WTC11 (cell line): ENCODE results near the gene NPAS3. TPM values are rescaled to one million over a fixed set of nuclear protein-coding genes. Genes with fewer than 3 reads are reported as not detected.

ENCODE experiments used
- ATAC-seq: fragments of 200-7000 bp; cut with Tn5 transposase; 2 replicates; pipeline ENCODE4 v1.10.0; 2021; ENCODE audit warnings: mild to moderate bottlenecking, moderate library complexity
- CTCF ChIA-PET: fragments of 300-600 bp; sonication (Branson Sonifier 250); formaldehyde crosslinking; loops from one replicate; lab custom pipeline; 2021; ENCODE audit warnings: antibody characterized with exemption; lab: Charles Lee
- POLR2A ChIA-PET: fragments of 350-600 bp; sonication (Branson Sonifier 250); formaldehyde crosslinking; loops from one replicate; lab custom pipeline; 2021; ENCODE audit warnings: antibody characterized with exemption; lab: Charles Lee
- DNase-seq: peaks from one replicate; pipeline ENCODE4 v3.0.0; 2021; ENCODE audit warnings: low spot score
- H3K27ac Mint-ChIP-seq: 2 replicates; pipeline ENCODE4 v1.8.0; 2021; ENCODE audit warnings: mixed read lengths
- H3K27me3 Mint-ChIP-seq: 2 replicates; pipeline ENCODE4 v1.8.0; 2021; ENCODE audit warnings: low read depth, mild to moderate bottlenecking, moderate library complexity, mixed read lengths
- H3K36me3 Mint-ChIP-seq: 2 replicates; pipeline ENCODE4 v1.8.0; 2021; ENCODE audit warnings: mixed read lengths
- H3K4me1 Mint-ChIP-seq: 2 replicates; pipeline ENCODE4 v1.8.0; 2022; ENCODE audit warnings: mixed read lengths
- H3K4me3 Mint-ChIP-seq: 2 replicates; pipeline ENCODE4 v1.8.0; 2021; ENCODE audit warnings: mild to moderate bottlenecking, moderate library complexity, mixed read lengths
- H3K9me3 Mint-ChIP-seq: 2 replicates; pipeline ENCODE4 v1.8.0; 2021; ENCODE audit warnings: mixed read lengths
- ARID4B ChIP-seq: sonication (generic); formaldehyde crosslinking; IDR thresholded peaks from 2 replicates; pipeline ENCODE4 v1.8.0; 2023; ENCODE audit warnings: missing genetic modification reagents, mild to moderate bottlenecking, borderline replicate concordance
- ATF3 ChIP-seq: sonication (generic); formaldehyde crosslinking; conservative IDR thresholded peaks from 2 replicates; pipeline ENCODE4 v1.8.1; 2022; ENCODE audit warnings: mild to moderate bottlenecking, missing genetic modification reagents
- CREM ChIP-seq: sonication (generic); formaldehyde crosslinking; IDR thresholded peaks from 2 replicates; pipeline ENCODE4 v1.8.1; 2022; ENCODE audit warnings: mild to moderate bottlenecking, missing genetic modification reagents, moderate library complexity
- ESRRA ChIP-seq: sonication (generic); formaldehyde crosslinking; IDR thresholded peaks from 2 replicates; pipeline ENCODE4 v1.8.1; 2022; ENCODE audit warnings: mild to moderate bottlenecking, missing genetic modification reagents, borderline replicate concordance
- ETV6 ChIP-seq: sonication (generic); formaldehyde crosslinking; IDR thresholded peaks from 2 replicates; pipeline ENCODE4 v1.8.1; 2022; ENCODE audit warnings: mild to moderate bottlenecking, missing genetic modification reagents
- FOXK1 ChIP-seq: sonication (generic); formaldehyde crosslinking; IDR thresholded peaks from 2 replicates; pipeline ENCODE4 v1.8.0; 2022; ENCODE audit warnings: mild to moderate bottlenecking, moderate library complexity, missing genetic modification reagents
- JAZF1 ChIP-seq: fragments of 250-450 bp; sonication (Bioruptor Pico); IDR thresholded peaks from 2 replicates; pipeline ENCODE4 v1.9.0; 2021; ENCODE audit warnings: moderate library complexity, mild to moderate bottlenecking, inconsistent platforms
- KAT7 ChIP-seq: sonication (generic); formaldehyde crosslinking; IDR thresholded peaks from 2 replicates; pipeline ENCODE4 v1.8.1; 2023; ENCODE audit warnings: missing genetic modification reagents, mild to moderate bottlenecking, borderline replicate concordance
- MXD4 ChIP-seq: fragments of 250-450 bp; sonication (Bioruptor Pico); IDR thresholded peaks from 2 replicates; pipeline ENCODE4 v1.8.0; 2021; ENCODE audit warnings: mild to moderate bottlenecking, moderate library complexity, borderline replicate concordance
- NFYB ChIP-seq: sonication (generic); formaldehyde crosslinking; conservative IDR thresholded peaks from 2 replicates; pipeline ENCODE4 v1.8.0; 2022; ENCODE audit warnings: low read depth, missing genetic modification reagents
- OVOL2 ChIP-seq: fragments of 250-450 bp; sonication (Bioruptor Pico); IDR thresholded peaks from 2 replicates; pipeline ENCODE4 v1.9.0; 2021; ENCODE audit warnings: mild to moderate bottlenecking, borderline replicate concordance
- RORB ChIP-seq: fragments of 250-450 bp; sonication (Bioruptor Pico); IDR thresholded peaks from 2 replicates; pipeline ENCODE4 v1.9.0; 2021; ENCODE audit warnings: mild to moderate bottlenecking
- SMAD3 ChIP-seq: sonication (generic); formaldehyde crosslinking; IDR thresholded peaks from 2 replicates; pipeline ENCODE4 v1.8.0; 2022; ENCODE audit warnings: missing genetic modification reagents, mild to moderate bottlenecking, borderline replicate concordance
- SP1 ChIP-seq: sonication (generic); formaldehyde crosslinking; conservative IDR thresholded peaks from 2 replicates; pipeline ENCODE4 v1.8.1; 2022; ENCODE audit warnings: missing genetic modification reagents
- TEAD1 ChIP-seq: sonication (generic); formaldehyde crosslinking; IDR thresholded peaks from 2 replicates; pipeline ENCODE4 v1.8.0; 2022; ENCODE audit warnings: mild to moderate bottlenecking, missing genetic modification reagents
- ZMAT4 ChIP-seq: fragments of 250-450 bp; sonication (Bioruptor Pico); IDR thresholded peaks from 2 replicates; pipeline ENCODE4 v1.9.0; 2021; ENCODE audit warnings: mild to moderate bottlenecking
- ZNF317 ChIP-seq: sonication (generic); formaldehyde crosslinking; IDR thresholded peaks from 2 replicates; pipeline ENCODE4 v1.8.1; 2023; ENCODE audit warnings: low read depth, mild to moderate bottlenecking, moderate library complexity, missing genetic modification reagents, borderline replicate concordance
- total RNA-seq: library from RNA; stranded (reverse); gene quantifications from 3 replicates; pipeline ENCODE4 v1.2.3, GENCODE V29; 2021
- TF ChIP-seq, protein P1 (sequence below): sonication (generic); formaldehyde crosslinking; IDR thresholded peaks from 2 replicates; pipeline ENCODE4 v1.8.0; 2022; ENCODE audit warnings: mild to moderate bottlenecking, missing genetic modification reagents
- TF ChIP-seq, protein P2 (sequence below): sonication (generic); formaldehyde crosslinking; IDR thresholded peaks from 2 replicates; pipeline ENCODE4 v1.8.0; 2023; ENCODE audit warnings: mild to moderate bottlenecking, missing genetic modification reagents
- TF ChIP-seq, protein P3 (sequence below): sonication (generic); formaldehyde crosslinking; IDR thresholded peaks from 2 replicates; pipeline ENCODE4 v1.8.1; 2023; ENCODE audit warnings: mild to moderate bottlenecking, missing genetic modification reagents, moderate library complexity
- TF ChIP-seq, protein P4 (sequence below): fragments of 250-450 bp; sonication (Bioruptor Pico); IDR thresholded peaks from 2 replicates; pipeline ENCODE4 v1.9.0; 2021; ENCODE audit warnings: mild to moderate bottlenecking, borderline replicate concordance

Gene NPAS3
- total RNA-seq, 1 experiment from 2014 or later, result 3.2 TPM

GRCh38 chr14:32998433-32998832, 59.8 kb downstream of the NPAS3 start:
- ChIA-PET CTCF (no interaction called here), POLR2A (no interaction called here)
- Mint-ChIP-seq H3K9me3 (peaks cover 34% of the 10 kb centered on the region), H3K36me3 (peaks cover 36% of the 10 kb centered on the region), H3K4me1 (peaks cover 6% of the 10 kb centered on the region), H3K27me3 (peaks cover 3% of the 10 kb centered on the region; the same call in 1 of the 2 replicates), H3K4me3 (no peak overlapping the region), H3K27ac (peak overlapping the region; percentile 93)
- TF ChIP-seq ZMAT4 (CRISPR knock-in tag) (no peak), ETV6 (peak; percentile 86), ATF3 (CRISPR knock-in tag) (no peak)
- ATAC-seq, result peak; percentile 98
- DNase-seq, result no peak

DNA sequence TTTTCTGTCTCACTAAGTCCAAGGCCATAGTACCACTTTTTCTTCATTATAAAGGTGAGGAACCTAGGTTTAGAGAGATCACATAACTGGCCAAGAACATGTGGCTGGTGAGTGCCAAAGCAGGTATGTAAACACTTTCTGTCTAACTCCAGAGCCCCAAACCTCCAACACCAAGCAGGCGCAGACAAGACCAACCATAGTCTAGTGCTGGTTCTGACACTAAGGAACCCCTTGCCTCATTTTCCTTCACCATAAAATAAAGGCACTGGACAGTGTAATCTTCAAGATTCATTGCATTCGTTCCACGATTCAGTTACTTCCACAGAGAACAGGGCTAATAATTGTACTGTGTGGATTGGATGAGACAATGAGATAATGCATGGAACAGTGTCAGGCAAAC, 71.0 kb downstream of the NPAS3 start:
- Mint-ChIP-seq H3K27ac (no peak overlapping the region), H3K4me1 (peaks cover 8% of the 10 kb centered on the region), H3K27me3 (no peaks in the 10 kb centered on the region), H3K36me3 (no peaks in the 10 kb centered on the region), H3K4me3 (no peak overlapping the region), H3K9me3 (no peaks in the 10 kb centered on the region)
- DNase-seq (no peak), ATAC-seq (no peak)
- ChIA-PET POLR2A (no interaction called here), CTCF (no interaction called here)
- TF ChIP-seq SP1 (no peak), CREM (CRISPR knock-in tag) (no peak), MXD4 (no peak), ESRRA (CRISPR knock-in tag) (no peak), SMAD3 (CRISPR knock-in tag) (no peak), ZNF317 (no peak), OVOL2 (no peak), KAT7 (CRISPR knock-in tag) (no peak), ARID4B (no peak), TEAD1 (CRISPR knock-in tag) (no peak), JAZF1 (CRISPR knock-in tag) (no peak), NFYB (CRISPR knock-in tag) (no peak), RORB (no peak), FOXK1 (CRISPR knock-in tag) (no peak), ETV6 (no peak)
- TF ChIP-seq, protein P1, sequence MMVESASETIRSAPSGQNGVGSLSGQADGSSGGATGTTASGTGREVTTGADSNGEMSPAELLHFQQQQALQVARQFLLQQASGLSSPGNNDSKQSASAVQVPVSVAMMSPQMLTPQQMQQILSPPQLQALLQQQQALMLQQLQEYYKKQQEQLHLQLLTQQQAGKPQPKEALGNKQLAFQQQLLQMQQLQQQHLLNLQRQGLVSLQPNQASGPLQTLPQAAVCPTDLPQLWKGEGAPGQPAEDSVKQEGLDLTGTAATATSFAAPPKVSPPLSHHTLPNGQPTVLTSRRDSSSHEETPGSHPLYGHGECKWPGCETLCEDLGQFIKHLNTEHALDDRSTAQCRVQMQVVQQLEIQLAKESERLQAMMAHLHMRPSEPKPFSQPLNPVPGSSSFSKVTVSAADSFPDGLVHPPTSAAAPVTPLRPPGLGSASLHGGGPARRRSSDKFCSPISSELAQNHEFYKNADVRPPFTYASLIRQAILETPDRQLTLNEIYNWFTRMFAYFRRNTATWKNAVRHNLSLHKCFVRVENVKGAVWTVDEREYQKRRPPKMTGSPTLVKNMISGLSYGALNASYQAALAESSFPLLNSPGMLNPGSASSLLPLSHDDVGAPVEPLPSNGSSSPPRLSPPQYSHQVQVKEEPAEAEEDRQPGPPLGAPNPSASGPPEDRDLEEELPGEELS (CRISPR knock-in tag), result no peak
- TF ChIP-seq, protein P2, sequence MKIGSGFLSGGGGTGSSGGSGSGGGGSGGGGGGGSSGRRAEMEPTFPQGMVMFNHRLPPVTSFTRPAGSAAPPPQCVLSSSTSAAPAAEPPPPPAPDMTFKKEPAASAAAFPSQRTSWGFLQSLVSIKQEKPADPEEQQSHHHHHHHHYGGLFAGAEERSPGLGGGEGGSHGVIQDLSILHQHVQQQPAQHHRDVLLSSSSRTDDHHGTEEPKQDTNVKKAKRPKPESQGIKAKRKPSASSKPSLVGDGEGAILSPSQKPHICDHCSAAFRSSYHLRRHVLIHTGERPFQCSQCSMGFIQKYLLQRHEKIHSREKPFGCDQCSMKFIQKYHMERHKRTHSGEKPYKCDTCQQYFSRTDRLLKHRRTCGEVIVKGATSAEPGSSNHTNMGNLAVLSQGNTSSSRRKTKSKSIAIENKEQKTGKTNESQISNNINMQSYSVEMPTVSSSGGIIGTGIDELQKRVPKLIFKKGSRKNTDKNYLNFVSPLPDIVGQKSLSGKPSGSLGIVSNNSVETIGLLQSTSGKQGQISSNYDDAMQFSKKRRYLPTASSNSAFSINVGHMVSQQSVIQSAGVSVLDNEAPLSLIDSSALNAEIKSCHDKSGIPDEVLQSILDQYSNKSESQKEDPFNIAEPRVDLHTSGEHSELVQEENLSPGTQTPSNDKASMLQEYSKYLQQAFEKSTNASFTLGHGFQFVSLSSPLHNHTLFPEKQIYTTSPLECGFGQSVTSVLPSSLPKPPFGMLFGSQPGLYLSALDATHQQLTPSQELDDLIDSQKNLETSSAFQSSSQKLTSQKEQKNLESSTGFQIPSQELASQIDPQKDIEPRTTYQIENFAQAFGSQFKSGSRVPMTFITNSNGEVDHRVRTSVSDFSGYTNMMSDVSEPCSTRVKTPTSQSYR (CRISPR knock-in tag), result no peak
- TF ChIP-seq, protein P3, sequence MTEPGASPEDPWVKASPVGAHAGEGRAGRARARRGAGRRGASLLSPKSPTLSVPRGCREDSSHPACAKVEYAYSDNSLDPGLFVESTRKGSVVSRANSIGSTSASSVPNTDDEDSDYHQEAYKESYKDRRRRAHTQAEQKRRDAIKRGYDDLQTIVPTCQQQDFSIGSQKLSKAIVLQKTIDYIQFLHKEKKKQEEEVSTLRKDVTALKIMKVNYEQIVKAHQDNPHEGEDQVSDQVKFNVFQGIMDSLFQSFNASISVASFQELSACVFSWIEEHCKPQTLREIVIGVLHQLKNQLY (CRISPR knock-in tag), result no peak
- TF ChIP-seq, protein P4, sequence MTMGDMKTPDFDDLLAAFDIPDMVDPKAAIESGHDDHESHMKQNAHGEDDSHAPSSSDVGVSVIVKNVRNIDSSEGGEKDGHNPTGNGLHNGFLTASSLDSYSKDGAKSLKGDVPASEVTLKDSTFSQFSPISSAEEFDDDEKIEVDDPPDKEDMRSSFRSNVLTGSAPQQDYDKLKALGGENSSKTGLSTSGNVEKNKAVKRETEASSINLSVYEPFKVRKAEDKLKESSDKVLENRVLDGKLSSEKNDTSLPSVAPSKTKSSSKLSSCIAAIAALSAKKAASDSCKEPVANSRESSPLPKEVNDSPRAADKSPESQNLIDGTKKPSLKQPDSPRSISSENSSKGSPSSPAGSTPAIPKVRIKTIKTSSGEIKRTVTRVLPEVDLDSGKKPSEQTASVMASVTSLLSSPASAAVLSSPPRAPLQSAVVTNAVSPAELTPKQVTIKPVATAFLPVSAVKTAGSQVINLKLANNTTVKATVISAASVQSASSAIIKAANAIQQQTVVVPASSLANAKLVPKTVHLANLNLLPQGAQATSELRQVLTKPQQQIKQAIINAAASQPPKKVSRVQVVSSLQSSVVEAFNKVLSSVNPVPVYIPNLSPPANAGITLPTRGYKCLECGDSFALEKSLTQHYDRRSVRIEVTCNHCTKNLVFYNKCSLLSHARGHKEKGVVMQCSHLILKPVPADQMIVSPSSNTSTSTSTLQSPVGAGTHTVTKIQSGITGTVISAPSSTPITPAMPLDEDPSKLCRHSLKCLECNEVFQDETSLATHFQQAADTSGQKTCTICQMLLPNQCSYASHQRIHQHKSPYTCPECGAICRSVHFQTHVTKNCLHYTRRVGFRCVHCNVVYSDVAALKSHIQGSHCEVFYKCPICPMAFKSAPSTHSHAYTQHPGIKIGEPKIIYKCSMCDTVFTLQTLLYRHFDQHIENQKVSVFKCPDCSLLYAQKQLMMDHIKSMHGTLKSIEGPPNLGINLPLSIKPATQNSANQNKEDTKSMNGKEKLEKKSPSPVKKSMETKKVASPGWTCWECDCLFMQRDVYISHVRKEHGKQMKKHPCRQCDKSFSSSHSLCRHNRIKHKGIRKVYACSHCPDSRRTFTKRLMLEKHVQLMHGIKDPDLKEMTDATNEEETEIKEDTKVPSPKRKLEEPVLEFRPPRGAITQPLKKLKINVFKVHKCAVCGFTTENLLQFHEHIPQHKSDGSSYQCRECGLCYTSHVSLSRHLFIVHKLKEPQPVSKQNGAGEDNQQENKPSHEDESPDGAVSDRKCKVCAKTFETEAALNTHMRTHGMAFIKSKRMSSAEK (CRISPR knock-in tag), result no peak
